HG02970 (cell line): ENCODE results near the gene LSM3.

Experiments
- ATAC-seq: cut with Tn5 transposase; IDR thresholded peaks from one replicate; pipeline ENCODE4 v1.9.1; 2021; ENCODE audit warnings: mild to moderate bottlenecking, moderate library complexity, moderate number of reproducible peaks; ENCODE audit not compliant: unreplicated experiment, low FRiP score

LSM3 gene

DNA sequence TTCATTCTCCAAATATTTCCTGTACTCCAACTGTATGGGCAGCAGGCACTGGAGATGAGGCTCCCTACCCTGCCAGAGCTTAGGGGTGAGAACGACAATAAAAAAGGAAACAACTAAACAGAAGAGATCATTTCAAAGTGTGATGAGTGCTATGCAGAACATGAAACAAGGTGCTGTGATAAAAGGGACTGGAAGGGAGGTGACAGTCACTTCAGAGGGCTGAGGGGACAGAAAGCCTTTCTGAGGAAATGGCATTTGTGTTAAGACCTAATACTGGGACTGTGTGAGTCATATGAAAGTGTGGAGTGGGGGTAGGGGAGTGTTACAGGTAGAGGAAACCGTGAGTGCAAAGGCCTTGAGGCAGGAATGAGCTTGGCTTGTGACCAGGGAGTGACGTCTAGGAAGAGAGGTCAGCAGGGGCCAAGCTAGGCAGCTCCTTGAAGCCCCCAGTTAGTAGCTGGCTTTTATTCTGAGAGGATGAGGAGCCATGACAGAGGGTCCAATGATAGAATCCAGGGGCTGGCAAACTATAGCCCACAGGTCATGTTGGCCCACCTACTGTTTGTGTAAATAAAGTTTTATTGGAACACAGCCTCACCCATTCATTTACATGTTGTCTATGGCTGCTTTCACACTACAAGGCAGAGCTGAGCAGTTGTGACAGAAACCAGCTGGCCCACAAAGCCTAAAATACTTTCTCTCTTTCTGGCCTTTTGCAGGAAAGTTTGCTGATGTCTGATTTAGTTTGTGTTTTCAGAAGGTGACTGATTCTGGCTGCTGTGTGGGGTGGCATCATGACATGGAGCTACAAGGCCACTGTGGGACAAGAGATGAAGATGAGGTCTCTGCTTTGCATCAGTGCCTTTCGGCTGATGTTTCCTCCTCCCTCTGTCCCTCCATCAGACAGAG is 56.6 kb downstream of the LSM3 start:
- ATAC-seq, result no peak

DNA sequence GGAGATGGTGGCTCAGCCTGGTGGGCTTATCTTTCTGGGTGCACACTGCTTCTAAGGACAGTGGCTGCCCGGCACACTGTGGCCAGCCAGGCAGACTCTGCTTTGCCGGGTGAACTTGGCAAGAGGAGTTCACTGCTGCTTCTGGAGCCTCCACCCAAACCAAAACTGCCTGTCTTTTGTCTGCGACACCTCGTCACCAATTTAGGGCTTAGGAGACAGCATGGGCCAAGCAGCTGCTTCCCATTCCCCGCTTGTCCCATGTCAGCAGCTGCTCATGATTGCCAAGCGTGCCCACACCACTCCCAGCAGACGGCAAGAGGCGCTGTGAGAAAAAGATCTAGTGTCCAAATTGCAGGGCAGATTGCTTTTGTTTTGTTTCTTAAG is 57.3 kb downstream of the LSM3 start:
- ATAC-seq, result no peak

GRCh38 chr3:14236902-14237301 is 58.3 kb downstream of the LSM3 start:
- ATAC-seq, result no peak

GRCh38 chr3:14237457-14237856 is 58.8 kb downstream of the LSM3 start:
- no peak for ATAC-seq

GRCh38 chr3:14238356-14238755 is 59.7 kb downstream of the LSM3 start:
- ATAC-seq, result no peak

DNA sequence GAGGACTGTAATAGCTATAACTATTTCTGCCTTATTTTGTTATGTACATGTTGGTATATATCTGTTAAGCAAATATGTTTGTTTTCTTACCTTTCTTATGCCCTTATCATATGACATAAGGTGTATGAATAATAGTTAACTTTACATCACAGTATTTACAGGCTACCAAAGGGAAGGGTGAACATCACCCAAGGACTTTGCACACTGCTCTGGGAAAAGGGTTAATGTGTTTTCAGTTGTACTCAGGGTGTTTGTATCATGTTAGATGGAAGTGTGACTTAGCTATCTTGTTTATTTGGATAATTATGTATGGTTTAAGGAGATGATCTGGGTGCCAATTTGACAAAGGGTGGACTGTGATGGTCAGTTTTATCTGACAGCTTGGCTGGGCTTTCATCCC is 60.3 kb downstream of the LSM3 start:
- no peak for ATAC-seq

GRCh38 chr3:14239940-14240339 is 61.3 kb downstream of the LSM3 start:
- ATAC-seq, result no peak

GRCh38 chr3:14240366-14240765 is 61.7 kb downstream of the LSM3 start:
- ATAC-seq, result no peak

- no peak for ATAC-seq
These were observed 63.1 kb downstream of the LSM3 start for GRCh38 chr3:14241716-14242115.

GRCh38 chr3:14242490-14243311 is 64.1 kb downstream of the LSM3 start:
- ATAC-seq, result no peak

DNA sequence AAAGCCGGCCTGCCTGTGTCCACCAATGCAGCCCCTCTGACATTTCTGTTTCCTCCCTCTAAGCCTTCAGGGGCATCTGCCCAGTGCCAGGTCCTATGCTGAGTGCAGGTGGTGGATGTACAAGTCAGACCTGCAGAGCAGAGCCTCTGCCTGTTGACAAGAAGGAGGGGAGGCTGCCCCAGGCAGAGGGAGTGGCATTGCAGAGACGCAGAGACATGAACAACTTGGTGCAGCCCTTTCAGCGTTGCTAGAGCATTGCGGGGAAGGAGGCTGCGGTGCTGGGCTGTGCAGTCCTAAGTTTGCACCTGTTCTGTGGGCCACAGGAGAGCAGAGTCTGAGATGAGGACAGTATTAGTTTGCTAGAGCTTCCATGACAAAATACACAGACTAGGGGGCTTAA is 65.2 kb downstream of the LSM3 start:
- ATAC-seq, result no peak

DNA sequence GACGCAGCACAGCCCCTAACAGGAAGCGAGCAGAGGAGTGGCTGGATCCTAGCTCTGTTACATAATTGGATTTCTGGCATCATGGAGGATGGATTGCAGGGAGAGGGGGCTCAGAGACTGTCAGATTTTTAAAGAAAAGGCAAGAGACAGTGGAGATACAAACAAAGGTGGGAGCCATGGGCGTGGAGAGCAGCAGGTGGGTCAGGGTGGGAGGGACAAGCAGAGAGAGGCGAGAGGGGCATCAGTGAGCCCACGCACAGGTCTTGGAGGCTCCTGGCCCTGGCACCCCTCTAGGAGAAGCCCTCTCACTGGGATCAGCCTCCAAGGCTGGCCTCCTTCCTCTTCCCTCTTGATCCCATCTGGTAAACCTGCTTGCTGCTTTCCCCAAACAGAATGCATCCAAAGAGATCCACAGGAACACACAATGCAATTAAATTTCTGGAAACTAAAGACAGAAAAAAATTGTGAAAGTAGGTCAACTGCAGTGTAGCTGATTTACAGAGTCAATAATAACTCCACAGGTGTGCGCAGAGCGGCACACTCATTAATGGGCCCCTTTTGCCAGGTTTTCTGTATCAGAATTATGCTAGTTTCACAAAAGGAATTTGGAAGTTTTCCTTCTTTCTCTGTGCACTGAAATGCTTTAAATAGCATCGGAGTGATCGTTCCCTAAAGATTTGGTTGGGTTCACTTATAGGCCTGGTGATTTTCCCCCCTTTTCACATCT is 66.1 kb downstream of the LSM3 start:
- ATAC-seq, result no peak

- no peak for ATAC-seq
These were observed 66.6 kb downstream of the LSM3 start for GRCh38 chr3:14245248-14245639.

- no peak for ATAC-seq
These were observed 67.2 kb downstream of the LSM3 start for GRCh38 chr3:14245822-14246221.

GRCh38 chr3:14246414-14246813 is 67.8 kb downstream of the LSM3 start:
- no peak for ATAC-seq

DNA sequence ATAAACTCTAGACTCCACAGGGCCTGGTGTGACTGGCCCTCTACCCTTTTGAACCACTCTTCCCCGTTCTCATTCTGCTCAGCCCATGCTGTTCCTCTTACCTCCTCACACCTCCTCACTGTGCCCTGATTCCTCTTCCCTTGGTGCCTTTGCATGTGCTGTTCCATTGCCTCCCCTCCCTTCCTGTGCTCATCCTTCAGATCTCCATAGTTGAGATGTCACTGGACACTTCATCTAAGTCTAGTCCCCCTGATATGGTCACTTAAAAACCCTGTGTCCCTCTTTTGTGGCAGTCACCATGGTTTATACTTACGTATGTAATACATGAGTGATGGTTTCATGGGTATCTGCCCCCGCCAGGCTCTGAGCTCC is 69.8 kb downstream of the LSM3 start:
- no peak for ATAC-seq

- ATAC-seq, result no peak
These were observed 70.4 kb downstream of the LSM3 start for GRCh38 chr3:14248849-14249523.
